Esophagus muscularis mucosa (tissue), 4 donors: ENCODE measurements around the gene JAGN1. TPM values are rescaled to one million over a fixed set of nuclear protein-coding genes. Genes with fewer than 3 reads are reported as not detected.
"Not testable (repeated sequence)": the region's sequence is repeated elsewhere in the genome, so short reads cannot be mapped to it uniquely, and the experiment has no call there.

Experiments
- DNase-seq: peaks from one replicate; pipeline ENCODE4 v3.0.0-alpha.2; 2017; ENCODE audit errors: extremely low spot score
- H3K27ac ChIP-seq, 4 donors: fragments of 200-600 bp; sonication (generic); replicated peaks in 1 of 4; 1 replicate in 3 of 4; 2 replicates in 1 of 4; pipeline ENCODE4 v1.5.1; 2016 to 2019; ENCODE audit warnings: mild to moderate bottlenecking in 1 of 4
- H3K27me3 ChIP-seq, 4 donors: fragments of 200-600 bp; sonication (generic); one replicate each; pipeline versions ENCODE4 v1.5.1 to v1.6.0; 2016 to 2019
- H3K36me3 ChIP-seq, 4 donors: fragments of 200-600 bp; sonication (generic); one replicate each; pipeline ENCODE4 v1.5.1; 2016 to 2019
- H3K4me1 ChIP-seq, 4 donors: fragments of 200-600 bp; sonication (generic); one replicate each; pipeline ENCODE4 v1.5.1; 2016 to 2019
- H3K4me3 ChIP-seq, 4 donors: fragments of 200-600 bp; sonication (generic); 1 replicate in 2 of 4; 2 replicates in 2 of 4; pipeline ENCODE4 v1.5.1; 2016 to 2019; ENCODE audit warnings: mild to moderate bottlenecking in 4 of 4, moderate library complexity in 1 of 4
- H3K9me3 ChIP-seq, 4 donors: fragments of 200-600 bp; sonication (generic); 1 replicate in 3 of 4; 2 replicates in 1 of 4; pipeline ENCODE4 v1.5.1; 2016 to 2019
- EP300 ChIP-seq: sonication (generic); formaldehyde crosslinking; IDR thresholded peaks from one replicate; pipeline ENCODE4 v1.6.1; 2017; ENCODE audit warnings: antibody characterized with exemption
- POLR2A ChIP-seq: fragments of 450-650 bp; IDR thresholded peaks from one replicate; pipeline ENCODE4 v1.6.1; 2017; ENCODE audit warnings: antibody characterized with exemption, moderate library complexity, mild to moderate bottlenecking, low read depth
- POLR2AphosphoS5 ChIP-seq, 2 donors: sonication (generic); formaldehyde crosslinking; IDR thresholded peaks; one replicate each; pipeline ENCODE4 v1.6.1; 2017; ENCODE audit warnings: antibody characterized with exemption in 2 of 2
- WGBS: methylation state at CpG from one replicate; pipeline ENCODE4 v1.1.5; 2018; 5-methylcytosine and 5-hydroxymethylcytosine counted together
- intact Hi-C: fragments of 100-400 bp; cut with DNase I; formaldehyde crosslinking; loops from one replicate; pipeline ENCODE4 v1.15.1; 2023
- total RNA-seq, 4 donors: library from RNA; depleted of rRNA; stranded (reverse); fragments of >200 nt; gene quantifications; one replicate each; pipeline versions ENCODE4 v1.1.0 to v1.2.1, GENCODE V29; 2016
- TF ChIP-seq, protein P1 (sequence below), 3 experiments: fragments of 200-600 bp in 2 of 3; fragments of 450-650 bp in 1 of 3; sonication (generic) in 2 of 3; IDR thresholded peaks; one replicate each; pipeline ENCODE4 v1.5.1; 2017 to 2019; ENCODE audit warnings: antibody characterized with exemption in 3 of 3, mild to moderate bottlenecking in 2 of 3, moderate library complexity in 1 of 3

JAGN1 gene
- total RNA-seq, 4 donors from 2014 or later, result 17.9 to 39.8 (median 26.4) TPM

DNA sequence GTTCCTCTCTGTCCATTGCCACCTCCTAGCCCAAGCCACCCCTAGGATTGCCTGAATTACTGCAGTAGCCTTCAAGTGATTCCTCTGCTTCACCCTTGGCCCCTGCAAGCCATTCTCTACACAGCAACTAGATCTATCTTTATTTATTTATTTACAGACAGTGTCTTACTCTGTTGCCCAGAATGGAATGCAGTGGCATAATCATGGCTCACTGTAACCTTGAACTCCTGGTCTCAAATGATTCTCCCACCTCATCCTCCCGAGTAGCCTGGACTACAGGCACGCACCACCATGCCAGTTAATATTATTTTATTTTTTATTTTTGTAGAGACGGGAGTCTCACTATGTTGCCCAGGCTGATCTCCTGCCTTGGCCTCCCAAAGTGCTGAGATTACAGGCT is 1.9 kb upstream of the JAGN1 start:
- 89% methylated on average over 3 of the region's 3 CpGs for WGBS
- Histone ChIP-seq H3K4me3 (no peak overlapping the region), H3K27me3 (no peaks in the 10 kb centered on the region), H3K4me1 (peaks cover 12 to 29% (median 19%) of the 10 kb centered on the region in 4 donors), H3K27ac (no peak overlapping the region), H3K9me3 (no peaks in the 10 kb centered on the region), H3K36me3 (peaks cover 9 to 14% (median 12%) of the 10 kb centered on the region in 4 donors)
- no peak for DNase-seq
- intact Hi-C loops, result no loop called here
- TF ChIP-seq POLR2A, result no peak
- TF ChIP-seq POLR2AphosphoS5 (IDR thresholded peaks at IDR 0.05), result no peak
- TF ChIP-seq, protein P1, sequence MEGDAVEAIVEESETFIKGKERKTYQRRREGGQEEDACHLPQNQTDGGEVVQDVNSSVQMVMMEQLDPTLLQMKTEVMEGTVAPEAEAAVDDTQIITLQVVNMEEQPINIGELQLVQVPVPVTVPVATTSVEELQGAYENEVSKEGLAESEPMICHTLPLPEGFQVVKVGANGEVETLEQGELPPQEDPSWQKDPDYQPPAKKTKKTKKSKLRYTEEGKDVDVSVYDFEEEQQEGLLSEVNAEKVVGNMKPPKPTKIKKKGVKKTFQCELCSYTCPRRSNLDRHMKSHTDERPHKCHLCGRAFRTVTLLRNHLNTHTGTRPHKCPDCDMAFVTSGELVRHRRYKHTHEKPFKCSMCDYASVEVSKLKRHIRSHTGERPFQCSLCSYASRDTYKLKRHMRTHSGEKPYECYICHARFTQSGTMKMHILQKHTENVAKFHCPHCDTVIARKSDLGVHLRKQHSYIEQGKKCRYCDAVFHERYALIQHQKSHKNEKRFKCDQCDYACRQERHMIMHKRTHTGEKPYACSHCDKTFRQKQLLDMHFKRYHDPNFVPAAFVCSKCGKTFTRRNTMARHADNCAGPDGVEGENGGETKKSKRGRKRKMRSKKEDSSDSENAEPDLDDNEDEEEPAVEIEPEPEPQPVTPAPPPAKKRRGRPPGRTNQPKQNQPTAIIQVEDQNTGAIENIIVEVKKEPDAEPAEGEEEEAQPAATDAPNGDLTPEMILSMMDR (IDR thresholded peaks at IDR 0.05), result no peak
- no peak for TF ChIP-seq EP300

DNA sequence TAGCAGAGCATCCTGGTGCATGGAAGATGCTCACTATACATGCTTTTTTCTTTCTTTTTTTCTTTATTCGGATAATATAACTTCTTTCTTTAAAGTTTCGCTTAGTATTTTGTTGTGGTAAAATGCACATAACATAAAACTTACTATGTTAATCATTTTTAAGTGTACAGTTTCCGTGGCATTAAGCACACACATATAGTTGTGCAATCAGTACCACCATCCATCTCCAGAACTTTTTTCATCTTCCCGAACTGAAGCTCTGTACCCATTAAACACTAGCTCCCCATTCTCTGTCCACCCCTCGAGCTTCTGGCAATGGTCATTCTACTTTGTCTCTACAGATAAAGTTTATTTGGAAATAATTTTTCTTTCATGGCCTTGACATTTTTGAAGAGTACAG is 1.0 kb upstream of the JAGN1 start:
- Histone ChIP-seq H3K4me3 (no peak overlapping the region), H3K27me3 (no peaks in the 10 kb centered on the region), H3K9me3 (no peaks in the 10 kb centered on the region), H3K36me3 (peaks cover 11 to 19% (median 17%) of the 10 kb centered on the region in 4 donors), H3K27ac (peak overlapping the region in 3 of 4 donors; percentile 89 to 97 (median 95)), H3K4me1 (peaks cover 12 to 29% (median 21%) of the 10 kb centered on the region in 4 donors)
- WGBS, result 77% methylated on average over 5 of the region's 5 CpGs
- intact Hi-C loops, result no loop called here
- no peak for TF ChIP-seq POLR2AphosphoS5 (IDR thresholded peaks at IDR 0.05)
- no peak for TF ChIP-seq EP300
- TF ChIP-seq, protein P1 (IDR thresholded peaks at IDR 0.05), result no peak
- TF ChIP-seq POLR2A, result no peak
- DNase-seq, result no peak

DNA sequence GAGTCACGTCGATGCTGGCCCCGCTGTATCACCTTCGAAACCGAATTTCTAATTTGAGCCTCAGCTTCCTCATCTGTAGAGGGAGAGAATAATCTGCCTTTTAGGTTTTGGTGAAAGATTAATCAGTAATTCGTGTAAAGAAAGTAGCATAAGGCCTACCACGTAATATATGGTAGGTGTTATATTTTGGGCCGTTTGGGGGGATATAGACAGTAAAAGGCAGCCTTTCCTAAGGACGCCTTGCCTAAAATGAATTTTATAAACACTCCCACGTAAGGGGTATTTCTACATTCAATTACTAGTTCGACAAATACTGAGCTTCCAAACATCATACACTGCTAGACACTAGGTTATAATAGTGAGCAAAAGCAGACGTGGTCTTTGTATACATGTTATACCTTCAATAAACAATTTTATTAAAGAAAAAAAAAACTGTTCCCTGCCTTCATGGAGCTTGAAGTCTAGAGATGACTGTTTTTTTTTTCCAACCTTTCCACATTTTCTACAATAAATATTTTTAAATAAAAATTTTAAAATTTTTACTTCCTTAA is 737 bp downstream of the JAGN1 start:
- WGBS, result 8% methylated on average over 12 of the region's 12 CpGs
- Histone ChIP-seq H3K4me3 (peak overlapping the region; percentile 69 to 100 (median 90)), H3K4me1 (peaks cover 12 to 29% (median 21%) of the 10 kb centered on the region in 4 donors), H3K27me3 (no peaks in the 10 kb centered on the region), H3K36me3 (peaks cover 11 to 23% (median 19%) of the 10 kb centered on the region in 4 donors), H3K27ac (peak overlapping the region; percentile 89 to 97 (median 95)), H3K9me3 (no peaks in the 10 kb centered on the region)
- intact Hi-C loops, result no loop called here
- DNase-seq, result no peak
- TF ChIP-seq POLR2AphosphoS5 (IDR thresholded peaks at IDR 0.05), result no peak
- TF ChIP-seq, protein P1 (IDR thresholded peaks at IDR 0.05), result no peak

DNA sequence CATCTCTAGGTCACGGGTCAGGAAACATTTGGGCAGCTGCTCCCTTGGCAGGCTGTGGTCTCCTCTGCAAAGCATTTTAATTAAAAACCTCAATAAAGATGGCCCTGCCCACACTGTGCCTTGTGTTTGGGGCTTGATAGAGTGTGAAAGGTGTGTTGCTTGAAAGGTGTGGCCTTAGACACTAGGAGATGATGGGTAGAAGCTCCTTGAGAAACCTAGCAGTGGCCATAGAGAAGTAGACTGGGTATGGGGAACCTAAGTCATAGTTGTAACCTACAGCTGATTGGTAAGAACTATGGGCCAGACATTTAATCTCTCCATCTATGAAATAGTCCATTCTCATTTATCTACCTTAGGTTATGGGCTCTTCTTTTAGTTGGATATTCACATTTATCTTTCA is 3.3 kb downstream of the JAGN1 start:
- Histone ChIP-seq H3K4me1 (peaks cover 12 to 45% (median 36%) of the 10 kb centered on the region in 4 donors), H3K36me3 (peaks cover 11 to 23% (median 19%) of the 10 kb centered on the region in 4 donors), H3K4me3 (no peak overlapping the region), H3K27me3 (no peaks in the 10 kb centered on the region), H3K27ac (peak overlapping the region in 2 of 4 donors; percentile 11 to 33), H3K9me3 (no peaks in the 10 kb centered on the region)
- 94% methylated on average over 1 of the region's 1 CpG for WGBS
- intact Hi-C loops, result no loop called here
- TF ChIP-seq, protein P1 (IDR thresholded peaks at IDR 0.05), result no peak
- TF ChIP-seq POLR2A (no peak), POLR2AphosphoS5 (IDR thresholded peaks at IDR 0.05) (no peak), EP300 (no peak)
- DNase-seq, result no peak

DNA sequence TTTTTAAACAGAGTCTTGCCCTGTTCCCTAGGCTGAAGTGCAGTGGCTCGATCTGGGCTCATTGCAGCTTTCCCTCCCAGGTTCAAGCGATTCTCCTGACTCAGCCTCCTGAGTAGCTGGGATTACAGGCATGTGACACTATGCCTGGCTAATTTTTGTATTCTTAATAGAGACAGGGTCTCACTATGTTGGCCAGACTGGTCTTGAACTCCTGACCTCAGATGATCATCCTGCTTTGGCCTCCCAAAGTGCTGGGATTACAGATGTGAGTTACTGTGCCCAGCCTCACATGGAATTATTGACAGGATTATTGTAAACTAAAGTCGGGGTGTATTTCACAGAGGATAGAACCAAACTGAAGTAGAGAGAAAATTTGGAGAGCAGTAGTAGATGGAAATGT is 5.3 kb downstream of the JAGN1 start:
- WGBS, result 92% methylated on average over 3 of the region's 3 CpGs
- H3K9me3 ChIP-seq, H3K27ac ChIP-seq, H3K4me3 ChIP-seq, intact Hi-C loops, DNase-seq, H3K27me3 ChIP-seq: not testable (repeated sequence)
- peaks cover 11 to 23% (median 19%) of the 10 kb centered on the region in 4 donors for H3K36me3 ChIP-seq
- H3K4me1 ChIP-seq, result peaks cover 9 to 48% (median 32%) of the 10 kb centered on the region in 4 donors

DNA sequence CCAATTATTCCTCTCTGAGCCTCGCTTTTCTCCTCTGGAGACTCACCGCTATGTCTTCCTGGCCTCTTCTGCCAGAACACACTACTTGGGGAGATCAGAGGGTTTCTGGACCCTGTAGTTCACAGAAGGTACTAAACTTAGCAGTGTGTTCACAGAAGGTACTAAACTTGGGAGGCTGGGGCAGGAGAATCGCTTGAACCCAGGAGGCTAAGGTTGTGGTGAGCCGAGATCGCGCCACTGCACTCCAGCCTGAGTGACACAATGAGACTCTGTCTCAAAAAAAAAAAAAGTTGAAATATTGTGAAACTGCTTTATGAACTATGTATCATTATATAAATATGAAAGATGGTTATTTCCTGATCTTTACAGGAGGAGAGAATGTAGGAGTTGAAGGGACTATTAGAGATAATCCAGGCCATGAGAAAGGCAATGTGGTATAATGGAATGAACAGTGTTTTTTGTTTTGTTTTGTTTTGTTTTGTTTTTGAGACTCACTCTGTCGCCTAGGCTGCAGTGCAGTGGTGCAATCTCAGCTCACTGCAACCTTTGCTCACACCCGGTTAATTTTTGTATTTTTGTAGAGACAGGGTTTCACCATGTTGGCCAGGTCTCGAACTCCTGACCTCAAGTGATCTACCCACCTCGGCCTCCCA is 6.5 kb downstream of the JAGN1 start:
- DNase-seq, H3K9me3 ChIP-seq, H3K27ac ChIP-seq, intact Hi-C loops, H3K27me3 ChIP-seq, H3K4me3 ChIP-seq: not testable (repeated sequence)
- 85% methylated on average over 10 of the region's 10 CpGs for WGBS
- H3K36me3 ChIP-seq, result peaks cover 11 to 23% (median 19%) of the 10 kb centered on the region in 4 donors
- H3K4me1 ChIP-seq, result peaks cover 2 to 38% (median 24%) of the 10 kb centered on the region in 4 donors
